IPS-15b (cell line): ENCODE measurements around the gene SEC24D.

ENCODE experiments used
- H3K27me3 ChIP-seq: one replicate; pipeline ENCODE4 v1.6.1; 2013; ENCODE audit warnings: low read length; ENCODE audit not compliant: control insufficient read depth, insufficient read depth
- H3K36me3 ChIP-seq: one replicate; pipeline ENCODE4 v1.6.1; 2013; ENCODE audit warnings: low read length; ENCODE audit not compliant: control insufficient read depth, insufficient read depth
- H3K4me1 ChIP-seq: one replicate; pipeline ENCODE4 v1.6.1; 2013; ENCODE audit warnings: mild to moderate bottlenecking, low read length; ENCODE audit not compliant: control insufficient read depth, insufficient read depth
- H3K4me3 ChIP-seq: one replicate; pipeline ENCODE4 v1.5.1; 2013; ENCODE audit warnings: low read depth, low read length
- H3K9ac ChIP-seq: one replicate; pipeline ENCODE4 v1.6.1; 2013; ENCODE audit warnings: low read depth, mild to moderate bottlenecking, low read length
- H3K9me3 ChIP-seq: one replicate; pipeline ENCODE4 v1.6.1; 2013; ENCODE audit warnings: mild to moderate bottlenecking, low read length; ENCODE audit not compliant: control insufficient read depth, insufficient read depth

SEC24D gene

DNA sequence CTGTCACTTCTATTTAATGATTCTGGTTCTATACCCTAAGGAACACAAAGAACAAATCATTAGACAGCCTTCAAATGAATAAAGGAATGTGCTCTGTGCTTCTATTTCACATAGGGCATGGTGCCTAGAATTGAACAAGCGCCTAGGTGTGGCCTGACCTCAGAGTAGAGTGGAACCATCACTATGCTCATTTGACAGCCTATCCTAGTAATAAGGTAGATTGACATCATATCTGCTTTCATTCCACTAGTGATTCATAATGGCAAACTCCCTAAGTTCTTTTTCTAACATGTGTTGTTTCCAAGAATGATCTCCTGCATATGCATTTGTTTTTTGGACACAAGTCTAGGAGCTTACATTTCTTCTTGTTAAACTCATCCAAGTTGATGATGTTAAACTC, 114.2 kb downstream of the SEC24D start:
- peaks cover 6% of the 10 kb centered on the region for H3K4me1 ChIP-seq
- H3K9me3 ChIP-seq, result no peaks in the 10 kb centered on the region
- H3K4me3 ChIP-seq, result no peak overlapping the region
- H3K36me3 ChIP-seq, result no peaks in the 10 kb centered on the region
- H3K27me3 ChIP-seq, result no peaks in the 10 kb centered on the region
- H3K9ac ChIP-seq, result no peak overlapping the region

DNA sequence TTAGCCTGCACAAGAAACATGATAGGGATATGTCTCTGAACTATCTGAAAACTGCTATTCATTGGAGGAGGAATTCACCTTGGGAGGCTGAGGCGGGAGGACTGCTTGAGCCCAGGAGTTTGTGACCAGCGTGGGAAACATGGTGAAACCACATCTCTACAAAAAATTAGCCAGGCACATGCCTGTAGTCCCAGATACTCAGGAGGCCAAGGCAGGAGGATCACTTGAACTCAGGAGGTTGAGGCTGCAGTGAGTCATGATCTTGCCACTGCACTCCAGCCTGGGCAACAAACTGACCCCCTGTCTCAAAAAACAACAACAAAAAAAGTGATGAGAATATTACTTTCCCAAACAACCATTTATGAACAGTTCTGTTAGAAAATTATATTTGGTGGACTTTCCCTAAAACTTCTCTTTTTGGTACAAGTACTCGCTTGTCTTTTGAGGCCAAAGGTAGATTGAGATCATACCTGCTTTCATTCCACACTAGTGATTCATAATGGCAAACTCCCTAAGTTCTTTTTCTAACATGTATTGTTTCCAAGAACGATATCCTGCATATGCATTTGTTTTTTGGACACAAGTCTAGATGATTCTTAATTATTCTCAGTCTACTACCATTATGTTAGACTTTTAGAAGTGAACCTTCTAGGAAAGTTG, 117.3 kb downstream of the SEC24D start:
- no peak overlapping the region for H3K4me3 ChIP-seq
- H3K9ac ChIP-seq, result no peak overlapping the region
- H3K9me3 ChIP-seq, result no peaks in the 10 kb centered on the region
- H3K27me3 ChIP-seq, result no peaks in the 10 kb centered on the region
- H3K4me1 ChIP-seq, result peaks cover under 1% of the 10 kb centered on the region
- no peaks in the 10 kb centered on the region for H3K36me3 ChIP-seq

DNA sequence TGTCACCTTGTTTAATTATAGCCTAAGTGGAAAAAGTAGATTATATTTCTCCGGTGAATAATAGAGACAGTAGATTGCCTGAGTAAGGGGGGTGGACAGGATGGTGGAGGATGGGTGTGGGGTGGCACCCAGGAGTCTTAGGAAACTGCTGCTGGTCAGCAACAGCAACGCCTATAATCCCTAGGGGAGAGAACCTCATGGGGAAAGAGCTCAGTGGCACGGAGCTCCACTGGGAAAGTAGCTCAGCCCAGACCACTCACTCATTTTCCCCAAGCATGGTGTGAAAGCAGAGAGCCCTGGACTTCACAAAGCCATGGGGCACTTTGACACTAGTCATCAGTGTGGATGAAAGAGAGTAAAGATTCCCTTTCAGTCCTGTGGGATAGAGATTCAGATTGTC, 119.6 kb downstream of the SEC24D start:
- no peak overlapping the region for H3K4me3 ChIP-seq
- H3K27me3 ChIP-seq, result no peaks in the 10 kb centered on the region
- H3K9me3 ChIP-seq, result no peaks in the 10 kb centered on the region
- no peaks in the 10 kb centered on the region for H3K36me3 ChIP-seq
- H3K9ac ChIP-seq, result peak overlapping the region; percentile 2
- H3K4me1 ChIP-seq, result no peaks in the 10 kb centered on the region

DNA sequence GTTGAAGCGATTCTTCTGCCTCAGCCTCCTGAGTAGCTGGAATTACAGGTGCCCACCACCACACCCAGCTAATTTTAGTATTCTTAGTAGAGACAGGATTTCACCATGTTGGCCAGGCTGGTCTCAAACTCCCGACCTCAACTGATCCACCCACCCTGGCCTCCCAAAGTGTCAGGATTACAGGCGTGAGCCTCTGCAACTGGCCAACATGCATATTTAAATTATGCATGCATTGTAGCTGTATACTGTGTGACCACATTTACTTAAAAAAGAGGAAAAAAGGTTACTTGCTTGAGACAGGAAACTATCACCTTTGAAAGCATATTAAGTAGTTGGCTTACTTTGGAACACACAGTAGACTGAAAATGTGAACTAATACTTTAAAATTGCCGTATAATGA, 121.2 kb downstream of the SEC24D start:
- no peaks in the 10 kb centered on the region for H3K27me3 ChIP-seq
- no peaks in the 10 kb centered on the region for H3K9me3 ChIP-seq
- H3K36me3 ChIP-seq, result no peaks in the 10 kb centered on the region
- no peaks in the 10 kb centered on the region for H3K4me1 ChIP-seq
- H3K4me3 ChIP-seq, result no peak overlapping the region
- no peak overlapping the region for H3K9ac ChIP-seq

DNA sequence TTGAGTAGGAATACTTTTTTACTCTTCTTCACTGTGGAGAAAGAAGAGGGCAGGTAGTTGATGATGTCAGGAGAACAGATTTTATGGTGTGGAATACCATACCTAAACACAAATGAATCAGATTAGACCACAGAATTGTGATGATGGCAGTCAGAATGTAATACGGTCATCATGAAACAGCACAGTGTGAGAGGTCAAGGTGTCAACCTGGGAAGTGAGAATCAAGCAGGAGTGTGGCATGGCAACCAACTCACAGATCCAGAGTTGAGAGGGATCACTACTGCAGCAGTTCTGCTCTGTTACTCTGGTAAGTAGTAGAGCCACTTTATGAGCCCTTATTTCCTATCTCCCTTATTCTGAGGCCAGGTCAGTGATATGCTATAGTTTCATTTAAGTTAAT, 123.1 kb downstream of the SEC24D start:
- H3K36me3 ChIP-seq, result no peaks in the 10 kb centered on the region
- no peak overlapping the region for H3K9ac ChIP-seq
- H3K27me3 ChIP-seq, result no peaks in the 10 kb centered on the region

DNA sequence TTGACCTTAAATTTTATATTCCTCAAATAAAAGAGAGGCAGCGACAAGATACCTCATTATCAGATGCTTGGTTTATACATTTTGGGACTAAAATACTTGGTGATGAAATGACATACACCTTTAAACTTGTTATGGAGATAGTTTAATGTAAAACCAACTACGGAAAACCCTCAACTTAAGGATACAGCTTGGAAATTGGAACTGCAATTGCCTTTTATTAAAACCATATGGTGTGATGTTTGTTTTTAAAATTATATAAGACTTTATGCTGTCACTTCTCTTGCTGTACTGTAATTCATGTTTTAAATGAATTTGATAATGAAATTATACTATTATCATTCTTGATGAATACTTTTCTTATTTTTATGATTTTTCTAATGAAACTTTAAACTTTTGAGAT, 124.9 kb downstream of the SEC24D start:
- Histone ChIP-seq H3K9ac (no peak overlapping the region), H3K9me3 (no peaks in the 10 kb centered on the region), H3K36me3 (peaks cover 5% of the 10 kb centered on the region), H3K4me1 (no peaks in the 10 kb centered on the region), H3K27me3 (no peaks in the 10 kb centered on the region), H3K4me3 (no peak overlapping the region)

More for the DNA sequence above, 123.1 kb downstream of the SEC24D start:
- no peaks in the 10 kb centered on the region for H3K4me1 ChIP-seq
- H3K4me3 ChIP-seq, result no peak overlapping the region
- no peaks in the 10 kb centered on the region for H3K9me3 ChIP-seq

DNA sequence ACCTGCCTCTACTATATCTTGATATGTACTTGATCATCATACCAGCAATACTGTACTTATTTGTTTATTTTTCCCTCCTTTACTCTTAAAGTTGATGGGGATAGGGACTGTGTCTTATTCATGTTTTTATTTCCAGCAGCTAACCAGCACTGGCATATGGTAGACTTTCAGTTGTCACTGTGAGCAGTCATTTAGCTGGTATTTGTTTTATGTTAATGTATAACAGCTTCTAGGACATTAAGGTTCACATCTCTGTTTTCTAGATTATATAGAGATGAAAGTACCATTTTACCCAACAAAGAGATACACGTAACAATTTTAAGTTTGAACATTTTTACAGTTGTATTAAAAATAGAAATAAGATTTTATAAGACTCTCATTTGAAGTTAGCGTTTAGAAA, 132.8 kb downstream of the SEC24D start:
- Histone ChIP-seq H3K9me3 (no peaks in the 10 kb centered on the region), H3K4me1 (no peaks in the 10 kb centered on the region), H3K9ac (no peak overlapping the region), H3K27me3 (no peaks in the 10 kb centered on the region), H3K4me3 (no peak overlapping the region), H3K36me3 (peaks cover 11% of the 10 kb centered on the region)

DNA sequence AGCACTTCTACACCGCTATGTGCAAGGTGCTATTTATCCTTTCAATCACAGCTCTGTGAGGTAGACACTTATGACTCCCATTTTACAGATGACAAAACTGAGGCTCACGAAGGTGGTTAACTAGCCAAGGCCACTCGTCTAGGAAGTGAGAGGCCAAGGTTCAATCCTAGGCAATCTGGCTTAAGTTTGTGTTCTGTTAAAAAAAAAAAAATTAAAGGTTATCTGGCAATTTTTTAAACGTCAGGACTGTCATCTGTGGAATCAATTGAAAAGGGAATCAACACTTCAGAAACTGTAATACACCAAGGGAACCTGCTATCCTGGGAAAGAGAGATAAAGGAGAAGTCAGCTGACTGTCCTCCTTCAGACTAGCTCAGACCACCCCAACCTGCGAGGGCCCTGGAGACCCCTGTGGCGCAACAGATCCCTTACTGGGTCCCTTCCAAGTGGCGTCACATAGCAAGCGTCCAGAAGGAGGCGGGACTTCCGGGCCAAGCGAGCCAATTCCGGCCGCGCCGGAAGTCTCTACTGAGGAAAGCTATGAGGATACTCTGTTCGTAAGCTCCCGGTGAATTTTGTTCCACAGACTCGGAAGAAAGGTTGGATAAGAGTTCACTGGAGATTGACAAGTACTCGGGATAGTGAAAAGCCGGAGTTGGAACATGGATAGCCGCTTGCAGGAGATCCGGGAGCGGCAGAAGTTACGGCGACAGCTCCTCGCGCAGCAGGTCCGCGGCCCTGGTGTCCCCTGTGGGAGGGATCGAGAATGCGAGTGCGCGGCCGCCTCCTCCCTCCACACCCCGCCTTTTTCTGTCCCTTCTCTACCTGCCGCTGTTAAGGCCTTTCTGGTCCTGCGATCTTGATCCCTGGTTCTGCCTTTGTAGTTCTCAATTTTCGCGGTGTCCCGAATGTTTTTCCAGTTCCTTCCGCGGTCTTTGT, 150.8 kb downstream of the SEC24D start, which contains the start of gene METTL14:
Gene METTL14 (plus strand): TSS at position 520 of the 939 bp plus-strand sequence. CDS start 143 bp downstream, at position 663.
- Histone ChIP-seq H3K4me1 (peaks cover 8% of the 10 kb centered on the region), H3K9ac (peak within 1 kb of the TSS; percentile 91), H3K27me3 (no peaks in the 10 kb centered on the region), H3K4me3 (peak within 1 kb of the TSS; percentile 99), H3K36me3 (peaks cover 9% of the 10 kb centered on the region), H3K9me3 (no peaks in the 10 kb centered on the region)

DNA sequence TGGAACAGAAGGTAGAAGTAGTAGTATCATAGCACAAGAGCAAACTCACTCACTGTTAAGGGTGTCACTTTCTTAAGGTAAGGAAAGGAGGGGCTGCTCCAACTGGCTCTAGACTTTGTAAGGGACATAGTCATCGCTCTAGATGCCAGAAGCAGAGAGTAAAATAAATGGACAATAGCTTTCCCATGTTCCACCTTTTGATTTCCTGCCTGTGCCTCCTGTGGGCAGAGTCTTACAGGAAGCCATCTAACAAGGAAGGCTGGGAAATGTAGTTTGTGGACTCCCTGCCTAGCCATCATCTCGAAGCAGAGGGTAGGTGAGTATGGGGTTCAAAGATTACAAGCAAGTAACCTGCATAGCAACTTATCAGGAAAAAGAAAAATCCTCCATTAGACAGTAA, 152.4 kb downstream of the SEC24D start:
- Histone ChIP-seq H3K4me3 (no peak overlapping the region), H3K4me1 (peaks cover 8% of the 10 kb centered on the region), H3K9ac (peak overlapping the region; percentile 14)

DNA sequence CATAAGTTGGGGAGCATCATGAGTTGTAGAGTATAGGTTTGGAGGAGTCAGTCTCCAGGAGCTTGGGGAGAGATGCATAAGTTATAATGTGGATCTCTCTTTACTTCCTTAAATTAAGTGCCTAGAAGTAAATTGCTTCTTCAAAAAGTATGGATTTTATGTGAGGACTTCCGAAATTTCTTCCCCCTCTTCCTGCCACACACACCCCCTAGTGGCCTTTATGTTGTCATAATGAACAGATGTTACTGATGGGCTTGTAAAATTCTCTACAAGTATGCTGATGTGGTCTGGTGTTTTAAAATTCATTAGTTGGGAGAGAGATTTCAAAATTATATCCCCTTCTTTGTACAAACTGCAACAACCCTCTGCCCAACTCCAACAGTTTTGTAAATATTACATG, 153.0 kb downstream of the SEC24D start:
- Histone ChIP-seq H3K9me3 (no peaks in the 10 kb centered on the region), H3K9ac (no peak overlapping the region), H3K36me3 (peaks cover 1% of the 10 kb centered on the region), H3K4me3 (no peak overlapping the region), H3K27me3 (no peaks in the 10 kb centered on the region), H3K4me1 (peaks cover 8% of the 10 kb centered on the region)

More for the DNA sequence above, 152.4 kb downstream of the SEC24D start:
- Histone ChIP-seq H3K27me3 (no peaks in the 10 kb centered on the region), H3K36me3 (peaks cover 5% of the 10 kb centered on the region), H3K9me3 (no peaks in the 10 kb centered on the region)

DNA sequence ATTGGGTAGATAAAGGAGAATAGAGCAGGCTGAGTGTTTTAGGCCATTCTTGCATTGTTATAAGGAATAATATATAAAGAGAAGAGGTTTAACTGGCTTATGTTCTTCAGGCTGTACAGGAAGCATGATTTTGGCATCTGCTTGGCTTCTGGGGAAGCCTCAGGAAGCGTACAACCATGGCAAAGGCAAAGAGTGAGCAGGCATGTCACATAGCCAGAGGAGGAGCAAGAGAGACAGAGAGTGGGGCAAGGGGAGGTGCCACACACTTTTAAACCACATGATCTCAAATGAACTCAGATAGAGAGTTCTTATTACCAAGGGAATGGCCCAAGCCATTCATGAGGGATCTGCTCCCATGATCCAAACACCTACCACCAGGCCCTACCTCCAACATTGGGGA, 155.1 kb downstream of the SEC24D start:
- Histone ChIP-seq H3K9ac (no peak overlapping the region), H3K9me3 (no peaks in the 10 kb centered on the region), H3K4me1 (peaks cover 3% of the 10 kb centered on the region), H3K27me3 (no peaks in the 10 kb centered on the region), H3K36me3 (no peaks in the 10 kb centered on the region), H3K4me3 (no peak overlapping the region)

DNA sequence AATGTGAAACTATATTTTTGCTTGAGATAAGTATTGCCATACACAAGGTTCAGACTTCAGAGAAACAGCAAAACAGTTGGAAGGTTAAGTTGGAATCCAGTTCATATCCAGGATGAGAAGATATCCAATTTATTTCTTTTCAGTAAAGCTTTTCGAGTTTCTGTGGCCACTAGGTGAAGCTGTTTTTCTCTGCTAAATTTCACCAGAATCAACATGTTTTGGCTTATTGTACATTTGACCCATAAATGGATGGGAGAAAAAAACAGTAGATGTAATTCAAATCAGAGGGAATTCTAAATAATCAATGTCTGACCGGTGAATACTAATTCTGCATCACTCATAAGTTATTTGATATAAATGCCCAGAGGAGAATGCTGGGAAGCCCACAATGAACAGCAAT, 159.8 kb downstream of the SEC24D start:
- H3K27me3 ChIP-seq, result no peaks in the 10 kb centered on the region
- no peak overlapping the region for H3K4me3 ChIP-seq
- no peaks in the 10 kb centered on the region for H3K9me3 ChIP-seq
- H3K4me1 ChIP-seq, result no peaks in the 10 kb centered on the region
- no peak overlapping the region for H3K9ac ChIP-seq
- H3K36me3 ChIP-seq, result no peaks in the 10 kb centered on the region
